IPS-20b (cell line): ENCODE data around the gene ANKRD23.
A peak's percentile ranks its signal among the peaks of the same experiment; 100 is the strongest.

Source experiments
- H3K27ac ChIP-seq: one replicate; pipeline ENCODE4 v1.5.1; 2013; ENCODE audit warnings: low read length
- H3K27me3 ChIP-seq: 2 replicates; pipeline ENCODE4 v1.6.1; 2013; ENCODE audit warnings: mild to moderate bottlenecking, low read length, inconsistent platforms; ENCODE audit not compliant: insufficient read depth
- H3K36me3 ChIP-seq: 2 replicates; pipeline ENCODE4 v1.6.1; 2013; ENCODE audit warnings: low read depth, mild to moderate bottlenecking, inconsistent platforms, low read length, moderate library complexity; ENCODE audit not compliant: insufficient read depth
- H3K4me1 ChIP-seq: 2 replicates; pipeline ENCODE4 v1.6.1; 2013; ENCODE audit warnings: mild to moderate bottlenecking, control low read depth, inconsistent platforms, low read length, moderate library complexity; ENCODE audit not compliant: insufficient read depth
- H3K4me3 ChIP-seq: 2 replicates; pipeline ENCODE4 v1.5.1; 2013; ENCODE audit warnings: mild to moderate bottlenecking, low read length, inconsistent platforms
- H3K9ac ChIP-seq: 2 replicates; pipeline ENCODE4 v1.6.1; 2013; ENCODE audit warnings: low read depth, mild to moderate bottlenecking, inconsistent platforms, low read length, moderate library complexity
- H3K9me3 ChIP-seq: 2 replicates; pipeline ENCODE4 v1.6.1; 2013; ENCODE audit warnings: mild to moderate bottlenecking, low read depth, low read length, inconsistent platforms; ENCODE audit not compliant: insufficient read depth

Gene ANKRD23

DNA sequence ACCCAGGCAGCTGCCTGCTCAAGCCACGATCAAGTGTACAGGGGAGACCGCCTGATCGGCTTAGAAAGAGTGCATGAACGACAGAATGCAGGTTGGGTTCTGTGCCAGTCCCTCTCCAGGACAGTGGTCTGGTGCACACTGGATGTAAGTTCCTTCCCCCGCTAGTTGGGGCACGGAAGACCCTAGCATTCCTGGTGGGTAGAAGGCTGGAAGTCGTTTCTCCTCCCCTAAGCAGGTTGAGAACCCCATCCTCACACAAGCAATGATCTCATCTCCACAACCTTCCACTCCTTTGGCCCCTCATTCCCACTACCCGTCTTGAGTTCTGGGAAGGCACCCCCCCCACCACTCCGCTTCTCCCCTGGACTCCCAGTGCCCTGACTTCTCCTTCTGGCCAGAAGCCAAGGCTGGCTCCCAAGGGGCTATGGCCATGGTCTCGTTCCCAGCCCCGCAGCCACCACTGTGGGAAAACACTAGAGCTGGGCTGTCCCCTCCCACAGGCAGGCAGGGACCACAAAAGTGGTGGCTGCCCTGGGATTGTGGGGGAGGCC is 15.4 kb upstream of the ANKRD23 start:
- peak overlapping the region; percentile 69; the same call in 1 of the 2 replicates for H3K4me3 ChIP-seq
- H3K9ac ChIP-seq = peak overlapping the region; percentile 45; the same call in 1 of the 2 replicates
- peaks cover 39% of the 10 kb centered on the region for H3K36me3 ChIP-seq
- no peaks in the 10 kb centered on the region for H3K27me3 ChIP-seq
- H3K4me1 ChIP-seq = peaks cover 7% of the 10 kb centered on the region
- no peaks in the 10 kb centered on the region for H3K9me3 ChIP-seq
- H3K27ac ChIP-seq = no peak overlapping the region

DNA sequence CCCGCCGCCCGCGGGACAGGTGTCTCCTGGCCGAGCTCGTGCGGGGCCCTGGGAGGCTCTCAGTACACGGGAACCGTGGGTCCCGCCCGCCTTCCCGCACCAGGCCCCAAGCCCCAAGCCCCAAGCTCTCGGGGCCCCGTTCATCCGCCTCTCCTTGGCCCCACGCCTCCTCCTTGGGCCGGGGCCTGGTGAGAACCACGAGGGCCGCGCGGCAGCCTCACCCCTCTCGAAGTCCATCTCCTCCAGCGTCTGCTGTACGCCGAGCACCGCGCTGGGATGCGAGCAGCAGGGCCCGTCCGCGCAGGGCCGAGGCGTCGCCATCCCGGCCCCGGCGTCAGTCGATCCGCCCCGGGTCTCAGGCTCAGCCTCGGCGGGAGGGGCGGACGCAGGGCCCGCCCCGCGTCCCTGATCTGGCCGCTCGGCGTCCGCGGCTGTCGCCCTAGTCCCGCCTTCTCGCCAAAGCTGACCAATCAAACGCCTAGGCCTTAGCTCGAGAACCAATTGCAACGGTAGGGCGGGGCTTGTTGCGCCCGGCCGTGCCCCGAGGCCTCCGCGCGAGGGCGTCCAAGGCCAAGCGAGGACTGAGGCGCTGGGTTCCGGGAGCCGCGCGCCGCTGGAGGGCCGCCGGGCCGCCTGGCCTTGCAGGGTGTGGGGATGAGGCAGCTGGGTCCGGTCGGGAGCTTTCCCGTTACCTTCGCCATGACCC is 14.0 kb upstream of the ANKRD23 start, which contains the start of gene ANKRD39:
Gene ANKRD39, minus strand, starts transcription at position 350 of the 706 bp plus-strand sequence. Its CDS starts 29 bp downstream, at position 321.
- Histone ChIP-seq H3K27ac (no peak within 1 kb of the TSS), H3K27me3 (no peaks in the 10 kb centered on the region), H3K36me3 (peaks cover 38% of the 10 kb centered on the region), H3K4me3 (peak within 1 kb of the TSS; percentile 86), H3K9me3 (no peaks in the 10 kb centered on the region), H3K9ac (peak within 1 kb of the TSS; percentile 74; the same call in 1 of the 2 replicates), H3K4me1 (peaks cover 7% of the 10 kb centered on the region)

DNA sequence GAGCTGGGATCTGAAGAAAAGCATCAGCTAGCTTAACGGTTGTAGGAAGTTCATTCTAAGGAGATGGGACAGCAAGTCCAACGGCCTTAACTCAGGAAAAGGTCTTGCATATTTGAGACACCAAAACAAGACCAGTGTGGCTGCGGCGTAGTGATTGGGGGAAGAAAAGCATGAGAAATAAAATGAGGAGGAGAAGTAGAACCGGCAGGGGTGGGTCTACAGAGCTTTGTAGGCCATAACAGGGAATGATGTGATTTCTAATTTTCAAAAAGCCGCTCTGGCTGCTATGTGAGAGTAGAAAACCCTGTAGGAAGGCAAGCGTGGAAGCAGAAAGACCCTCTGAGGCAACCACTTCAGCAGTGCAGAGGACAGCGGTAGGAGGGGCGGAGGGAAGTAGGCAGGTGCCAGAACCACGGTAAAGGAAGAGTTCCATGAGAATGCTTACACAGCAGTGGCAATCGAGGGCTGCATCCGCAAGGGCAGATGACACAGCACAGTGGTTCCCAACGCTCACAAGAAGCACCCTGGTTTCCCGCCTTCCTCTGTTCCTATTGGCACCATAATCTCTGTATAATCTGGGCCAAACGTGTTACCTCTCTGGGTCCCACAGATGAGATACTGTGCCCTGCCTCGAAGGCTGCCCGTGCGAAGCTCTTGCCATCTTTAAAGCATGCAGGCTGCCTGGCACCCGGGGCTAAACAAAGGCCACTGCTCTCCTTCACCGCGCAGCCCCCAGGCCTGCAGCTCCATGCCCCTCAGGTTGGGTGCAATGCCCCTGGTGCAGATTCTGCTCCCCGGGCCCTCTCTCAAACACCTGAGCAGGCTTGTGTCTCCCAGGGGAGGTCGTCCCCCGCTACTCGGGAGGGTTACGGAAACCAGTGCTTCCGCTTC is 13.2 kb upstream of the ANKRD23 start:
- Histone ChIP-seq H3K4me1 (peaks cover 7% of the 10 kb centered on the region), H3K27ac (no peak overlapping the region)

GRCh38 chr2:96853321-96853720 is 9.5 kb upstream of the ANKRD23 start:
- Histone ChIP-seq H3K27ac (no peak overlapping the region), H3K9me3 (no peaks in the 10 kb centered on the region), H3K27me3 (no peaks in the 10 kb centered on the region), H3K36me3 (peaks cover 40% of the 10 kb centered on the region), H3K4me3 (no peak overlapping the region), H3K4me1 (peaks cover 7% of the 10 kb centered on the region), H3K9ac (no peak overlapping the region)

More for the DNA sequence above, 13.2 kb upstream of the ANKRD23 start:
- Histone ChIP-seq H3K36me3 (peaks cover 39% of the 10 kb centered on the region), H3K27me3 (no peaks in the 10 kb centered on the region), H3K4me3 (peak overlapping the region; percentile 86), H3K9me3 (no peaks in the 10 kb centered on the region), H3K9ac (peak overlapping the region; percentile 74; the same call in 1 of the 2 replicates)

DNA sequence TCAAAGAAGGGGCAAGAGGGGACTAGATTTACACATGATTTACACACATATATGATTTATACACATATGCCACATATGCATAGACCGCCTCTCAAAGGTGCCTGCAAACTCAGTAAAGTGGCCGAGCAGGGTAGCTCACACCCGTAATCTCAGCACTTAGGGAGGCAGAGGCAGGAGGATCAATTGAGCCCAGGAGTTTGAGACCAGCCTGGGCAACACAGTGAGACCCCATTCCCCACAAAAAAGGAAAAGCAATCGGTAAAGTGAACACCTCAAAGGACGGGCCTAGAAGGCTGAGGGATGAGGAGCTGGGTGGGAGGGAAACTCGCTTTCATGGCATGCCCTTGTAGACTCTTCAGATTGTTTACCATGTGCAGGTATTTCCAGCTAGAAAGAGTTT is 8.8 kb upstream of the ANKRD23 start:
- no peak overlapping the region for H3K9ac ChIP-seq
- H3K4me3 ChIP-seq = no peak overlapping the region
- H3K27me3 ChIP-seq = no peaks in the 10 kb centered on the region
- H3K27ac ChIP-seq = no peak overlapping the region
- H3K36me3 ChIP-seq = peaks cover 47% of the 10 kb centered on the region
- H3K9me3 ChIP-seq = no peaks in the 10 kb centered on the region
- H3K4me1 ChIP-seq = peaks cover 7% of the 10 kb centered on the region

GRCh38 chr2:96848264-96848663 is 4.4 kb upstream of the ANKRD23 start:
- H3K27ac ChIP-seq = no peak overlapping the region
- H3K9me3 ChIP-seq = no peaks in the 10 kb centered on the region
- no peak overlapping the region for H3K4me3 ChIP-seq
- no peaks in the 10 kb centered on the region for H3K4me1 ChIP-seq
- no peaks in the 10 kb centered on the region for H3K27me3 ChIP-seq
- no peak overlapping the region for H3K9ac ChIP-seq
- peaks cover 45% of the 10 kb centered on the region for H3K36me3 ChIP-seq

- H3K27me3 ChIP-seq = no peaks in the 10 kb centered on the region
- no peak overlapping the region for H3K9ac ChIP-seq
- H3K36me3 ChIP-seq = peaks cover 38% of the 10 kb centered on the region
- no peak overlapping the region for H3K4me3 ChIP-seq
- H3K4me1 ChIP-seq = no peaks in the 10 kb centered on the region
- no peaks in the 10 kb centered on the region for H3K9me3 ChIP-seq
- no peak overlapping the region for H3K27ac ChIP-seq
Measured at GRCh38 chr2:96847586-96847985, 3.8 kb upstream of the ANKRD23 start.

DNA sequence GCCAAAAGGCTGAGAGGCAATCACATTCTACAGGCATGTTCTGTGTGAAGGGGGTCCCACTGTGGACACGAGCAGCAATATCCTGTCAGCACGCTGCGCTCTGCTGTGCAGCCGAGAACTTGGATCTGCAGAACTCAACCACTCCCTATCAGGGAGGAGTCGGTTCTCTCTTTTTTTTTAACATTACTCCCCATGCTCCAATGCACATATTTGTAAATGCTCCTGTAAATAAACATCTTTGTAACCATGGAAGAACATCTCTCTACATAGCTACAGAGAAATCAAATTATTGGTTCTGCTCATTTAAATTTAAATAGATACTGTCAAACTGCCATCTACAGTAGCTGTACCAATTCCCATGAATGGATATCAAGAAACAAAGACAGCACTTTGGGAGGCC is 3.0 kb upstream of the ANKRD23 start:
- H3K9ac ChIP-seq = no peak overlapping the region
- no peaks in the 10 kb centered on the region for H3K4me1 ChIP-seq
- H3K27me3 ChIP-seq = no peaks in the 10 kb centered on the region
- no peak overlapping the region for H3K4me3 ChIP-seq
- H3K36me3 ChIP-seq = peaks cover 33% of the 10 kb centered on the region
- H3K27ac ChIP-seq = no peak overlapping the region
- no peaks in the 10 kb centered on the region for H3K9me3 ChIP-seq

DNA sequence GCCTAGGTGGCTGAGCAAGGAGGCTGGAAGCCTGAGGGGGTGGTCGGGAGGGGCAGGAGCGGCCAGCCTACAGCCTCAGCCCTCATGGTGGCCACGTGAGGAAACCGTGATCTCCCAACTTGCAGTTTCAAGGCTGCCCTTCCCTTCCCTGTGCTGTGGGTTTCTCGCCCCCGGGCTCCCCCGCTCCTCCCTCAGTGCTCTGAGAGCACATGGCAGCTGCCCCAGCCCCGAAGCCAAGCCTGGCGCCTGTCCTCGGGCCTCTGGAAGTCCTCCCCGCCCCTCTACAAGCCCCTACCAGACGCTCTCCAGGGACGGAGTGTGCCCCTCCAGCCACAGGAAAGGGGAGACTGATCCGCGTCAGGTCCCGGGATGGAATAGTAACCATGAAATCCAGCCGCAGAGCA is 586 bp upstream of the ANKRD23 start:
- Histone ChIP-seq H3K36me3 (peaks cover 21% of the 10 kb centered on the region), H3K27me3 (no peaks in the 10 kb centered on the region), H3K4me1 (no peaks in the 10 kb centered on the region), H3K9me3 (no peaks in the 10 kb centered on the region), H3K4me3 (no peak overlapping the region), H3K27ac (no peak overlapping the region), H3K9ac (no peak overlapping the region)

DNA sequence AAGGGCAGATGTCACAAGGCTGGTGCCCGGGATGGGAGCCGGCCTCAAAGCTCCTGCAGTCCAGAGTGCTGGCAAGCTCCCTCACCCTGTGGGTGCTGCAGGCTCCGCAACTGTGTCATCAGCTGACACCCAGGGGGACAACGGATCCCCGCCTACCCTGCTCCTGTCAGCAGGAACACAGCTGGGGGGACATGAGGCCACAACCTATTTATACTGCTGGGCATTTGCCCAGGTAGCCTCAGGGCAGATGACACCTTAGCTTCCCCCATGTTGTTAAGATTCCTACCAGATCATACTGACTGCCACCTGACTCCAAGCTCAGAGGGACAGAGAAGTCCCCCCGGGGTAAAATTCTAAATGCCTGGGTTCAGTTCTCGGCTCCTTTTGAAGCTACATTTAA is 1.2 kb downstream of the ANKRD23 start:
- Histone ChIP-seq H3K4me1 (no peaks in the 10 kb centered on the region), H3K27me3 (no peaks in the 10 kb centered on the region), H3K9ac (no peak overlapping the region)

DNA sequence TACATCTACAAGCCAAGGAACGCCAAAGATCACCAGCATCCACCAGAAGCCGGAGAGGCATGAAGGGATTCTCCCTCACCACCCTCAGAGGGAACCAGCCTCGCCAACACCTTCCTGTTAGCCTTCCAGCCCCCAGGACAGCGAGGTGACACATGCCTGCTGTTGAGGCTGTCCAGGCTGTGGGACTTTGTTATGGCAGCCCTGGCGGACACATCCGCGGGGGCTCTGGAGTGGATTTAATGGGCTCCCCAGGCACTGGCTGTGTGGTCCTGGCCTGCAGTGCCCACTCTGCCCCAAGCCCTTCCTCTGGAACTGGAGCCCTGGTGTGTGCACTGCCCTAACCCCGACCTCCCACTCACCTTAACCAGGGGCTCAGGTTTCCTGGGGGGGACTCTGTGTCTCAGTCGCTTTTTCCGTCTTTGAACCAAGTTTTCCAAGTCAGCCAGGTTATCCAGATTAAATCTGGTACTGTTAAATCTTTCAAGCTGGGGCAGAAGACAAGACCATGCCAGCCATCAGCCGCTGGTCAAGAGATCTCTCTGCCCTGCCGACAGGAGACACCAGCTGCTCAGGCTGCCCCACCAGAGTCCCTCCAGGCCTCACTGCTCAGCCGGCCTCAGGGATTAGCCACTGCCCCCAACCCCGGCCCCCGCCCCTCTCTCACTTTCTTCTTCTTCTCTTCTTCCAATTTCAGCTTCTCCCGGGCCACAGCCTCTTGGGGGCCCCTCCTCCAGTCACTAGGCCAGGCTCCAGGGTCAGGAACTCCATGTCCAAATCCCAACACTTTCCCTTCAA is 1.9 kb downstream of the ANKRD23 start:
- Histone ChIP-seq H3K27me3 (no peaks in the 10 kb centered on the region), H3K27ac (no peak overlapping the region), H3K9me3 (no peaks in the 10 kb centered on the region), H3K36me3 (peaks cover 17% of the 10 kb centered on the region; the same call in 1 of the 2 replicates), H3K9ac (no peak overlapping the region), H3K4me3 (no peak overlapping the region), H3K4me1 (no peaks in the 10 kb centered on the region)

More for the DNA sequence above, 1.2 kb downstream of the ANKRD23 start:
- no peaks in the 10 kb centered on the region for H3K9me3 ChIP-seq
- no peak overlapping the region for H3K27ac ChIP-seq
- H3K36me3 ChIP-seq = peaks cover 16% of the 10 kb centered on the region; the same call in 1 of the 2 replicates
- H3K4me3 ChIP-seq = no peak overlapping the region
